Peyer's patch (tissue), 4 donors: ENCODE measurements around the gene CHST15. TPM values are rescaled to one million over a fixed set of nuclear protein-coding genes. Genes with fewer than 3 reads are reported as not detected.

Experiments used
- DNase-seq, 3 donors: peaks; one replicate each; pipeline ENCODE4 v3.0.0-alpha.2; 2017 to 2019
- H3K27ac ChIP-seq, 4 donors: fragments of 200-600 bp; sonication (generic); one replicate each; pipeline ENCODE4 v1.5.1; 2016 to 2019
- H3K27me3 ChIP-seq, 2 donors: fragments of 200-600 bp; sonication (generic); one replicate each; pipeline ENCODE4 v1.5.1; 2019
- H3K36me3 ChIP-seq, 3 donors: fragments of 200-600 bp; sonication (generic); one replicate each; pipeline ENCODE4 v1.5.1; 2016 to 2019
- H3K4me1 ChIP-seq, 4 donors: fragments of 200-600 bp; sonication (generic); one replicate each; pipeline ENCODE4 v1.5.1; 2016 to 2019
- H3K4me3 ChIP-seq, 4 donors: fragments of 200-600 bp; sonication (generic); 1 replicate in 3 of 4; 2 replicates in 1 of 4; pipeline ENCODE4 v1.5.1; 2016 to 2019; ENCODE audit warnings: mild to moderate bottlenecking in 1 of 4
- H3K9me3 ChIP-seq, 4 donors: fragments of 200-600 bp; sonication (generic); one replicate each; pipeline ENCODE4 v1.5.1; 2016 to 2019; ENCODE audit warnings: mild to moderate bottlenecking in 1 of 4
- CTCF ChIP-seq, 6 experiments: fragments of 450-650 bp in 4 of 6; fragments of 200-600 bp in 2 of 6; sonication (generic) in 1 of 6; IDR thresholded peaks; one replicate each; pipeline ENCODE4 v1.5.1; 2017 to 2019; ENCODE audit warnings: antibody characterized with exemption in 6 of 6, mild to moderate bottlenecking in 3 of 6, moderate library complexity in 1 of 6
- POLR2A ChIP-seq, 2 donors: fragments of 450-650 bp; IDR thresholded peaks; one replicate each; pipeline ENCODE4 v1.5.1; 2017; ENCODE audit warnings: antibody characterized with exemption in 2 of 2, mild to moderate bottlenecking in 2 of 2, moderate library complexity in 2 of 2
- total RNA-seq, 4 donors: library from RNA; depleted of rRNA; stranded (reverse); fragments of >200 nt; gene quantifications; one replicate each; pipeline ENCODE4 v1.1.0, GENCODE V29; 2016

Gene CHST15
- total RNA-seq, 4 donors from 2014 or later, result 3.9 to 55.3 (median 10.9) TPM

- H3K4me3 ChIP-seq, result no peak overlapping the region
- H3K36me3 ChIP-seq, result no peaks in the 10 kb centered on the region
- no peak for DNase-seq
- peaks cover 0 to 6% (median 0%) of the 10 kb centered on the region in 4 donors for H3K4me1 ChIP-seq
- H3K27me3 ChIP-seq, result peaks cover 0 to 20% of the 10 kb centered on the region in 2 donors
- no peak overlapping the region for H3K27ac ChIP-seq
- TF ChIP-seq POLR2A (IDR thresholded peaks at IDR 0.05), result no peak
- no peak for TF ChIP-seq CTCF (IDR thresholded peaks at IDR 0.05)
- H3K9me3 ChIP-seq, result peaks cover 0 to 9% (median 0%) of the 10 kb centered on the region in 4 donors
Measured at GRCh38 chr10:123972481-123973401, 120.7 kb downstream of the CHST15 start.

DNA sequence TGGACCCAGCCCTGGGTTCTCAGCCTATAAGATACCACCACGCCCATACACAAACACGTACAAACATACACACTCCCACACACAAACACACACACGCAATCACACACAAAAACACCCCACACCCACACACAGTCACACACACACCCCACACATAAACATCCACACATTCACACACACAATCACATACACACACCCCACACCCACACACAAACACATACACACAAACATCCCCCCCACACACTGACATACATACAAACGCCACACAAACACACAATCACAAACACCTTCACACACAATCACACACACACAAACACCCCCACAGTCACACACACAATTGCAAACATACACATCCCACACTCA lies 122.5 kb downstream of the CHST15 start:
- peaks cover 0 to 20% of the 10 kb centered on the region in 2 donors for H3K27me3 ChIP-seq
- H3K27ac ChIP-seq, result no peak overlapping the region
- no peak overlapping the region for H3K4me3 ChIP-seq
- peaks cover 0 to 9% (median 0%) of the 10 kb centered on the region in 4 donors for H3K9me3 ChIP-seq
- no peak for TF ChIP-seq CTCF (IDR thresholded peaks at IDR 0.05)
- no peak for TF ChIP-seq POLR2A (IDR thresholded peaks at IDR 0.05)
- no peaks in the 10 kb centered on the region for H3K36me3 ChIP-seq
- DNase-seq, result no peak
- H3K4me1 ChIP-seq, result peaks cover 0 to 9% (median 0%) of the 10 kb centered on the region in 4 donors

GRCh38 chr10:123970207-123970926 lies 123.0 kb downstream of the CHST15 start:
- peaks cover 0 to 9% (median 0%) of the 10 kb centered on the region in 4 donors for H3K9me3 ChIP-seq
- peaks cover 0 to 9% (median 0%) of the 10 kb centered on the region in 4 donors for H3K4me1 ChIP-seq
- DNase-seq, result no peak
- H3K27ac ChIP-seq, result no peak overlapping the region
- no peaks in the 10 kb centered on the region for H3K36me3 ChIP-seq
- peaks cover 0 to 20% of the 10 kb centered on the region in 2 donors for H3K27me3 ChIP-seq
- TF ChIP-seq CTCF (IDR thresholded peaks at IDR 0.05) (no peak), POLR2A (IDR thresholded peaks at IDR 0.05) (no peak)
- H3K4me3 ChIP-seq, result no peak overlapping the region

- Histone ChIP-seq H3K4me1 (peaks cover 0 to 6% (median 0%) of the 10 kb centered on the region in 4 donors), H3K36me3 (no peaks in the 10 kb centered on the region), H3K4me3 (no peak overlapping the region), H3K27ac (no peak overlapping the region), H3K9me3 (no peaks in the 10 kb centered on the region), H3K27me3 (peaks cover 0 to 14% of the 10 kb centered on the region in 2 donors)
- TF ChIP-seq POLR2A (IDR thresholded peaks at IDR 0.05) (no peak), CTCF (IDR thresholded peaks at IDR 0.05) (peak; percentile 22 to 91 (median 76))
- DNase-seq, result peak; percentile 24 to 82 (median 80)
Measured at GRCh38 chr10:123967626-123968243, 125.7 kb downstream of the CHST15 start.

DNA sequence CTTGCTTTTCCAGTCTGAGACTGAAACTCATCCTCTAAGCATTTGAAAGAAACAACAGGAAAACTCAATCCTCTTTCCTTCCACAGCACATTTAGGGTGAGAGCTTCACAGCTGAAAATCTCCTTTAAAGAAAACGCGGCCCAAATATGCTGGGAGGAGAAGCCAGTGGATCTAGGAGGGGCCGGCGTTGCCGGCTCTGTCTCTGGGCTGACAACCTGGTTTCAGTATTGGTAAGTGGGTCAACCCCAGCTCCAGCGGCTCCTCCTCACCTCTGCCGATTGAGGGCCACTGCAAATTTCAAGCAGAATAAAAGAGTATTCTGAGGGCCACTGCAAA lies 126.5 kb downstream of the CHST15 start:
- H3K9me3 ChIP-seq, result no peaks in the 10 kb centered on the region
- no peak overlapping the region for H3K27ac ChIP-seq
- peaks cover 0 to 3% (median 0%) of the 10 kb centered on the region in 4 donors for H3K4me1 ChIP-seq
- no peak overlapping the region for H3K4me3 ChIP-seq
- peaks cover 0 to 10% of the 10 kb centered on the region in 2 donors for H3K27me3 ChIP-seq
- TF ChIP-seq CTCF (IDR thresholded peaks at IDR 0.05), result no peak
- TF ChIP-seq POLR2A (IDR thresholded peaks at IDR 0.05), result no peak
- DNase-seq, result no peak
- H3K36me3 ChIP-seq, result no peaks in the 10 kb centered on the region
